ENCODE measurements around the gene ESPNL.

ESPNL gene

GRCh38 chr2:238060542-238061314 is 39.4 kb upstream of the ESPNL start, which contains the start of gene SCLY:
Gene SCLY (plus strand): TSS chr2:238061001. CDS start chr2:238061055, 54 bp downstream.
- Histone ChIP-seq H3K27me3 (ENCODE audit: insufficient read depth, low read depth, severe bottlenecking) (no peaks in the 10 kb centered on the region), H3K4me3 (ENCODE audit: low read depth, low read length) (peak within 1 kb of the TSS; percentile 85), H3K9me3 (ENCODE audit: severe bottlenecking) (no peaks in the 10 kb centered on the region), H3K27ac (peak within 1 kb of the TSS; percentile 92), H3K36me3 (peaks cover 9% of the 10 kb centered on the region)
- TF ChIP-seq CTCF (IDR thresholded peaks at IDR 0.05; ENCODE audit: low read depth, low read length), result no peak
- DNase-seq, result peak; percentile 98

GRCh38 chr2:238061315-238062202 is 38.6 kb upstream of the ESPNL start:
- no peaks in the 10 kb centered on the region for H3K9me3 ChIP-seq (ENCODE audit: severe bottlenecking)
- peak overlapping the region; percentile 68 for H3K27ac ChIP-seq
- no peak for TF ChIP-seq CTCF (IDR thresholded peaks at IDR 0.05; ENCODE audit: low read depth, low read length)
- H3K36me3 ChIP-seq, result peaks cover 15% of the 10 kb centered on the region
- DNase-seq, result peak; percentile 52
- H3K4me3 ChIP-seq (ENCODE audit: low read depth, low read length), result peak overlapping the region; percentile 85
- no peaks in the 10 kb centered on the region for H3K27me3 ChIP-seq (ENCODE audit: insufficient read depth, low read depth, severe bottlenecking)

- no peak for TF ChIP-seq CTCF (IDR thresholded peaks at IDR 0.05; ENCODE audit: low read depth, low read length)
- Histone ChIP-seq H3K27me3 (ENCODE audit: insufficient read depth, low read depth, severe bottlenecking) (no peaks in the 10 kb centered on the region), H3K27ac (no peak overlapping the region), H3K36me3 (peaks cover 29% of the 10 kb centered on the region), H3K4me3 (ENCODE audit: low read depth, low read length) (no peak overlapping the region), H3K9me3 (ENCODE audit: severe bottlenecking) (no peaks in the 10 kb centered on the region)
- no peak for DNase-seq
These were observed 36.5 kb upstream of the ESPNL start for GRCh38 chr2:238063414-238064189.

GRCh38 chr2:238064376-238064775 is 35.8 kb upstream of the ESPNL start:
- no peak for TF ChIP-seq CTCF (IDR thresholded peaks at IDR 0.05; ENCODE audit: low read depth, low read length)
- Histone ChIP-seq H3K27me3 (ENCODE audit: insufficient read depth, low read depth, severe bottlenecking) (no peaks in the 10 kb centered on the region), H3K9me3 (ENCODE audit: severe bottlenecking) (no peaks in the 10 kb centered on the region), H3K4me3 (ENCODE audit: low read depth, low read length) (no peak overlapping the region), H3K36me3 (peaks cover 37% of the 10 kb centered on the region), H3K27ac (no peak overlapping the region)
- no peak for DNase-seq

GRCh38 chr2:238065071-238065846 is 34.9 kb upstream of the ESPNL start:
- no peak for DNase-seq
- H3K27ac ChIP-seq, result no peak overlapping the region
- no peaks in the 10 kb centered on the region for H3K9me3 ChIP-seq (ENCODE audit: severe bottlenecking)
- H3K4me3 ChIP-seq (ENCODE audit: low read depth, low read length), result no peak overlapping the region
- TF ChIP-seq CTCF (IDR thresholded peaks at IDR 0.05; ENCODE audit: low read depth, low read length), result no peak
- peaks cover 43% of the 10 kb centered on the region for H3K36me3 ChIP-seq
- H3K27me3 ChIP-seq (ENCODE audit: insufficient read depth, low read depth, severe bottlenecking), result no peaks in the 10 kb centered on the region

All from WERI-Rb-1 (cell line).